ENCODE results near the gene CAPN2.

DNA sequence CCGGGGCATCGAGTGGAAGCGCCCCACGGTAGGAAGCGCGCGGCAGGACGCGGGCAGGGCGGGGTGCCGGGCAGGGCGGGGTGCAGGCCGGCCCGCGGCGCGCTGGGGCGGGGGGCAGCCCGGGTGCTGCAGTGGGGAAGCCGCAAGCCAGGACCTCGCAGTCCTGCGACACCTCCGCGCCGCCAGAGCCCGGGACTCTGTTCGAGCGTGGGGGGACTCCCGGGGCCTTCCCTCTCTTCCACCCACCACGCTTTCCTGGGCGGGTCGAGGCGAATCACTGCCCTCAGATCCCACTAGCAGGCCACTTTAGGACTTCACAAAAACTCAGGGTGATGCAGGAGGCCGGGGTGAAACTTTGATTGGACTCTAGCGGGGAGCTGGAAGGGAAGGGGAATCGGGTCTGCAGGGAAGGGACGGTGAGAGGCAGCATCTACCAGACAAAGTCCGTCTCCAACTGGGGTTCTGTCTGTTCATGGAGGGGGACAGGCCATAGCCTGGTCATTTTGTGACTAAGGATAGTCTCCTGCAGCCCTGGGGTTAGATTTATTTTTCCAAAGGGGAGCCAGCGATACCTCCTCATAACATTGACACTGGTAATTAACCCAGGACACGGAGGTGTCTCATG is 623 bp downstream of the CAPN2 start:
- TF ChIP-seq, protein P1, sequence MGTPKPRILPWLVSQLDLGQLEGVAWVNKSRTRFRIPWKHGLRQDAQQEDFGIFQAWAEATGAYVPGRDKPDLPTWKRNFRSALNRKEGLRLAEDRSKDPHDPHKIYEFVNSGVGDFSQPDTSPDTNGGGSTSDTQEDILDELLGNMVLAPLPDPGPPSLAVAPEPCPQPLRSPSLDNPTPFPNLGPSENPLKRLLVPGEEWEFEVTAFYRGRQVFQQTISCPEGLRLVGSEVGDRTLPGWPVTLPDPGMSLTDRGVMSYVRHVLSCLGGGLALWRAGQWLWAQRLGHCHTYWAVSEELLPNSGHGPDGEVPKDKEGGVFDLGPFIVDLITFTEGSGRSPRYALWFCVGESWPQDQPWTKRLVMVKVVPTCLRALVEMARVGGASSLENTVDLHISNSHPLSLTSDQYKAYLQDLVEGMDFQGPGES (IDR thresholded peaks at IDR 0.05; ENCODE audit: low read depth, low read length): no peak
- TF ChIP-seq, protein P2, sequence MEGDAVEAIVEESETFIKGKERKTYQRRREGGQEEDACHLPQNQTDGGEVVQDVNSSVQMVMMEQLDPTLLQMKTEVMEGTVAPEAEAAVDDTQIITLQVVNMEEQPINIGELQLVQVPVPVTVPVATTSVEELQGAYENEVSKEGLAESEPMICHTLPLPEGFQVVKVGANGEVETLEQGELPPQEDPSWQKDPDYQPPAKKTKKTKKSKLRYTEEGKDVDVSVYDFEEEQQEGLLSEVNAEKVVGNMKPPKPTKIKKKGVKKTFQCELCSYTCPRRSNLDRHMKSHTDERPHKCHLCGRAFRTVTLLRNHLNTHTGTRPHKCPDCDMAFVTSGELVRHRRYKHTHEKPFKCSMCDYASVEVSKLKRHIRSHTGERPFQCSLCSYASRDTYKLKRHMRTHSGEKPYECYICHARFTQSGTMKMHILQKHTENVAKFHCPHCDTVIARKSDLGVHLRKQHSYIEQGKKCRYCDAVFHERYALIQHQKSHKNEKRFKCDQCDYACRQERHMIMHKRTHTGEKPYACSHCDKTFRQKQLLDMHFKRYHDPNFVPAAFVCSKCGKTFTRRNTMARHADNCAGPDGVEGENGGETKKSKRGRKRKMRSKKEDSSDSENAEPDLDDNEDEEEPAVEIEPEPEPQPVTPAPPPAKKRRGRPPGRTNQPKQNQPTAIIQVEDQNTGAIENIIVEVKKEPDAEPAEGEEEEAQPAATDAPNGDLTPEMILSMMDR (IDR thresholded peaks at IDR 0.05): no peak
